Sigmoid colon (tissue), 4 donors: ENCODE measurements around the gene MZT2A.
"Not testable (repeated sequence)": the region's sequence is repeated elsewhere in the genome, so short reads cannot be mapped to it uniquely, and the experiment has no call there.

ENCODE experiments used
- CTCF ChIP-seq, 4 experiments: fragments of 450-650 bp in 3 of 4; fragments of 200-600 bp in 1 of 4; IDR thresholded peaks; one replicate each; pipeline ENCODE4 v1.5.1; 2016 to 2019; ENCODE audit warnings: antibody characterized with exemption in 4 of 4, mild to moderate bottlenecking in 3 of 4, moderate library complexity in 2 of 4
- EP300 ChIP-seq, 4 donors: sonication (generic); formaldehyde crosslinking; IDR thresholded peaks; one replicate each; pipeline ENCODE4 v1.6.1; 2017; ENCODE audit warnings: antibody characterized with exemption in 4 of 4
- POLR2A ChIP-seq, 2 donors: fragments of 450-650 bp; IDR thresholded peaks; one replicate each; pipeline ENCODE4 v1.6.1; 2016; ENCODE audit warnings: antibody characterized with exemption in 2 of 2, mild to moderate bottlenecking in 2 of 2, moderate library complexity in 2 of 2
- POLR2AphosphoS5 ChIP-seq, 4 donors: sonication (generic); formaldehyde crosslinking; IDR thresholded peaks; one replicate each; pipeline ENCODE4 v1.6.1; 2017; ENCODE audit warnings: antibody characterized with exemption in 4 of 4

DNA sequence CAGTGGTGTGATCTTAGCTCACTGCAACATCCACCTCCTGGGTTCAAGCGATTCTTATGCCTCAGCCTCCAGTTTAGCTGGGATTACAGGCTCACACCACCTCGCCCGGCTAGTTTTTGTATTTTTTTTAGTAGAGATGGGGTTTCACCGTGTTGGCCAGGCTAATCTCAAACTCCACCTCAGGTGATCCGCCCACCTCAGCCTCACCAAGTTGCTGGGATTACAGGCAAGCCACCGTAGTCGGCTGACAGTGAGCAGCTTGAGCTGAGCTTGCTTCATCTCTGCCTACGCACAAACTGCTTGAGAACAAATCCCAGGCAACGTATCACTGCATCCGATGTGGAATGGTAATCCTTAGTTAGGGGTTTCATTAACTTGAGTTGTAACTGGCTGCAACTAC, 24.5 kb downstream of the MZT2A start:
- TF ChIP-seq EP300, CTCF, POLR2AphosphoS5, POLR2A (IDR thresholded peaks at IDR 0.05): not testable (repeated sequence)
